Transverse colon (tissue), 4 donors: ENCODE measurements around the gene CBLC. TPM values are rescaled to one million over a fixed set of nuclear protein-coding genes. Genes with fewer than 3 reads are reported as not detected.

Experiments used
- DNase-seq: peaks from one replicate; pipeline ENCODE4 v3.0.0-alpha.2; 2019
- H3K27ac ChIP-seq, 4 donors: fragments of 200-600 bp; sonication (generic); 2 replicates each; pipeline ENCODE4 v1.5.1; 2016 to 2018; ENCODE audit warnings: inconsistent platforms in 4 of 4
- H3K27me3 ChIP-seq: fragments of 200-600 bp; sonication (generic); 2 replicates; pipeline ENCODE4 v1.5.1; 2017; ENCODE audit warnings: inconsistent platforms
- H3K36me3 ChIP-seq, 4 donors: fragments of 200-600 bp; sonication (generic); 2 replicates each; pipeline ENCODE4 v1.5.1; 2017 to 2019; ENCODE audit warnings: inconsistent platforms in 4 of 4
- H3K4me1 ChIP-seq, 4 donors: fragments of 200-600 bp; sonication (generic); 2 replicates each; pipeline ENCODE4 v1.5.1; 2017 to 2020; ENCODE audit warnings: inconsistent platforms in 4 of 4
- H3K4me3 ChIP-seq, 4 donors: fragments of 200-600 bp; sonication (generic); 1 replicate in 1 of 4; 2 replicates in 3 of 4; pipeline versions ENCODE4 v1.5.1 to v1.6.1; 2017 to 2019; ENCODE audit warnings: inconsistent platforms in 4 of 4
- H3K9me3 ChIP-seq, 2 donors: fragments of 200-600 bp; sonication (generic); 2 replicates each; pipeline ENCODE4 v1.5.1; 2017 to 2019; ENCODE audit warnings: inconsistent platforms in 2 of 2
- EP300 ChIP-seq: sonication (generic); formaldehyde crosslinking; IDR thresholded peaks from one replicate; pipeline ENCODE4 v1.6.1; 2017; ENCODE audit warnings: antibody characterized with exemption, low read depth
- POLR2A ChIP-seq: fragments of 450-650 bp; IDR thresholded peaks from one replicate; pipeline ENCODE4 v1.6.1; 2016; ENCODE audit warnings: antibody characterized with exemption, mild to moderate bottlenecking, moderate library complexity
- POLR2AphosphoS5 ChIP-seq, 3 donors: sonication (generic); formaldehyde crosslinking; IDR thresholded peaks; one replicate each; pipeline ENCODE4 v1.6.1; 2016; ENCODE audit warnings: antibody characterized with exemption in 3 of 3
- WGBS, 2 donors: methylation state at CpG; one replicate each; pipeline ENCODE4 v1.1.5; 2018; ENCODE audit warnings: low coverage in 1 of 2; 5-methylcytosine and 5-hydroxymethylcytosine counted together
- in situ Hi-C, 4 donors: fragments of 200-750 bp; cut with MboI; loops; one replicate each; pipeline versions ENCODE4 v1.15.0 to v1.15.1; 2017; ENCODE audit warnings: low sequenced_read_pairs in 3 of 4, low pct_ligation_motif_present in 1 of 4, low pct_unique_long_range_greater_than_20kb in 1 of 4
- intact Hi-C: fragments of 100-400 bp; cut with DNase I; formaldehyde crosslinking; loops from one replicate; pipeline ENCODE4 v1.15.1; 2023; ENCODE audit warnings: low total_unique reads
- total RNA-seq, 4 donors: library from RNA; depleted of rRNA; stranded (reverse); fragments of >200 nt; gene quantifications; one replicate each; pipeline ENCODE4 v1.1.0, GENCODE V29; 2016
- TF ChIP-seq, protein P1 (sequence below), 5 experiments: fragments of 200-600 bp in 3 of 5; fragments of 450-650 bp in 2 of 5; sonication (generic) in 3 of 5; IDR thresholded peaks; 1 replicate in 2 of 5; 2 replicates in 3 of 5; pipeline ENCODE4 v1.5.1; 2016 to 2017; ENCODE audit warnings: antibody characterized with exemption in 5 of 5, inconsistent platforms in 3 of 5, mild to moderate bottlenecking in 2 of 5, moderate library complexity in 1 of 5

The CBLC gene
- total RNA-seq, 4 donors from 2014 or later, result 96.1 to 210 (median 145) TPM

DNA sequence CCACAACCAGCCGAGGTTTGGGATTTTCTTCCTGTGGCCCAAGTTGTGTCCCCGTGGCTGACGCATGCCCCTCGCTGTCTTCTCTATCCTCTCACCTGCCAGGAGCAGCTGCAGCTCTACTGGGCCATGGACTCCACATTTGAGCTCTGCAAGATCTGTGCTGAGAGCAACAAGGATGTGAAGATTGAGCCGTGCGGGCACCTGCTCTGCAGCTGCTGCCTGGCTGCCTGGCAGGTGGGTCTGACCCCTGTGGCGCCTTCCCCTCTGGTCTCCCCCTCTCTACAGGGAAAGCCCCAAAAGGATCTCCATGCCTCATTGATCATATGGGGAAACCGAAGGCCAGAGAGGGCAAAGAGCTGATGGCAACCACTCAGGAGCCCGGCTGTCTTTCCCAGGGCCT, 14.6 kb downstream of the CBLC start:
- H3K36me3 ChIP-seq, result peaks cover 0 to 5% (median 0%) of the 10 kb centered on the region in 4 donors
- no peaks in the 10 kb centered on the region for H3K9me3 ChIP-seq
- TF ChIP-seq, protein P1, sequence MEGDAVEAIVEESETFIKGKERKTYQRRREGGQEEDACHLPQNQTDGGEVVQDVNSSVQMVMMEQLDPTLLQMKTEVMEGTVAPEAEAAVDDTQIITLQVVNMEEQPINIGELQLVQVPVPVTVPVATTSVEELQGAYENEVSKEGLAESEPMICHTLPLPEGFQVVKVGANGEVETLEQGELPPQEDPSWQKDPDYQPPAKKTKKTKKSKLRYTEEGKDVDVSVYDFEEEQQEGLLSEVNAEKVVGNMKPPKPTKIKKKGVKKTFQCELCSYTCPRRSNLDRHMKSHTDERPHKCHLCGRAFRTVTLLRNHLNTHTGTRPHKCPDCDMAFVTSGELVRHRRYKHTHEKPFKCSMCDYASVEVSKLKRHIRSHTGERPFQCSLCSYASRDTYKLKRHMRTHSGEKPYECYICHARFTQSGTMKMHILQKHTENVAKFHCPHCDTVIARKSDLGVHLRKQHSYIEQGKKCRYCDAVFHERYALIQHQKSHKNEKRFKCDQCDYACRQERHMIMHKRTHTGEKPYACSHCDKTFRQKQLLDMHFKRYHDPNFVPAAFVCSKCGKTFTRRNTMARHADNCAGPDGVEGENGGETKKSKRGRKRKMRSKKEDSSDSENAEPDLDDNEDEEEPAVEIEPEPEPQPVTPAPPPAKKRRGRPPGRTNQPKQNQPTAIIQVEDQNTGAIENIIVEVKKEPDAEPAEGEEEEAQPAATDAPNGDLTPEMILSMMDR (IDR thresholded peaks at IDR 0.05), result no peak
- TF ChIP-seq POLR2A (no peak), EP300 (no peak), POLR2AphosphoS5 (IDR thresholded peaks at IDR 0.05) (no peak)
- intact Hi-C loops, result no loop called here
- no peak overlapping the region for H3K27ac ChIP-seq
- DNase-seq, result no peak
- no peak overlapping the region for H3K4me3 ChIP-seq
- peaks cover 0 to 6% (median 0%) of the 10 kb centered on the region in 4 donors for H3K4me1 ChIP-seq
- WGBS, 2 donors, result 83% methylated on average over 9 of the region's 9 CpGs; no CpG with 5 or more reads in 1 of the 2 donors
- no peaks in the 10 kb centered on the region for H3K27me3 ChIP-seq
- in situ Hi-C loops, result loop anchor here in 1 of 4 donors (25.0 kb wide), 1 partner anchor 205 kb away; no protein-coding TSS in a partner anchor

DNA sequence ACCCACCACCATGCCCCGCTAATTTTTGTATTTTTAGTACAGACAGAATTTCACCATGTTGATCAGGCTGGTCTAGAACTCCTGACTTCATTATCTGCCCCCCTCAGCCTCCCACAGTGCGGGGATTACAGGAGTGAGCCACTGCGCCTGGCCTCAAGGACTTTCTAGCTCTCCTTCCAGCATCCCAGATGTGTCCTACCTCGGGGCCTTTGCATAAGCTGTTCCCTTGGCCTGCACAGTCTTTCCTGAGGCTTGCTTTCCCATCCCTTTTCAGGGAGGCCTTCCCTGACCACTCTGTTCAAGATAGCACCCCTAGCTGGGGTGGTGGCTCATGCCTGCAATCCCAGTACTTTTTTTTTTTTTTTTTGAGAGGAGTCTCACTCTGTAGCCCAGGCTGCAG, 16.9 kb downstream of the CBLC start:
- Histone ChIP-seq H3K4me3 (no peak overlapping the region), H3K4me1 (peaks cover 0 to 6% (median 0%) of the 10 kb centered on the region in 4 donors), H3K36me3 (peaks cover 0 to 5% (median 0%) of the 10 kb centered on the region in 4 donors), H3K9me3 (no peaks in the 10 kb centered on the region), H3K27me3 (no peaks in the 10 kb centered on the region), H3K27ac (no peak overlapping the region)
- TF ChIP-seq POLR2AphosphoS5 (IDR thresholded peaks at IDR 0.05) (no peak), POLR2A (no peak), EP300 (no peak)
- TF ChIP-seq, protein P1 (IDR thresholded peaks at IDR 0.05), result no peak
- no peak for DNase-seq
- in situ Hi-C loops, result loop anchor here in 2 of 4 donors (5.0 to 25.0 kb wide), 2 partner anchors 48 to 207 kb away; no protein-coding TSS in a partner anchor
- 85 to 100% methylated on average over 1 to 4 of the region's 4 CpGs for WGBS, 2 donors
- intact Hi-C loops, result no loop called here

- Histone ChIP-seq H3K36me3 (peaks cover 0 to 5% (median 0%) of the 10 kb centered on the region in 4 donors), H3K4me1 (peaks cover 0 to 10% (median 0%) of the 10 kb centered on the region in 4 donors), H3K27me3 (no peaks in the 10 kb centered on the region), H3K27ac (no peak overlapping the region), H3K9me3 (no peaks in the 10 kb centered on the region), H3K4me3 (no peak overlapping the region)
- no peak for TF ChIP-seq POLR2A
- no peak for TF ChIP-seq POLR2AphosphoS5 (IDR thresholded peaks at IDR 0.05)
- TF ChIP-seq, protein P1 (IDR thresholded peaks at IDR 0.05), result no peak
- TF ChIP-seq EP300, result no peak
- DNase-seq, result no peak
- 90 to 93% methylated on average over 5 to 13 of the region's 13 CpGs for WGBS, 2 donors
- intact Hi-C loops (no loop called here), in situ Hi-C loops (loop anchor here in 2 of 4 donors (5.0 to 25.0 kb wide), 2 partner anchors 47 to 208 kb away; no protein-coding TSS in a partner anchor)
Observed at GRCh38 chr19:44795398-44795987, 17.8 kb downstream of the CBLC start.

DNA sequence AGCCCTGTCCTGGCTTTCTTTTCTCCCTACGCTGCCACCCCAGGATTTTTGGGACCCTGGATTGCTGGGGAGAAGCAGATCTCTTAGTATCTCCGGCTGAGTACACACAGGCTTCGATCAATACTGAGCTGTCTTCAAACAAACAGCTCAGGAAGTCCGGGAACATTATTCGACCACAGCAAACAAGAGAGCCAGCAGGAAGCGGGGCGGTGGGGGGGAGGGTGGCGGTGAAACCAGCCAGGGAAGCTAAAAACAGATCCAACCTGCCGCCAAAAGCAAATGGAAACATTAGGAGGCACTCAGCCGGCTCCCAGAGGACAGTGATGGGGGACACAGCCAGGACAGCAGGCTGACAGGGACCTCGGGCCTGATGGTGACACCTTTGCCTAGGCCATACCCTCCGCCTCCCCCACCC, 19.0 kb downstream of the CBLC start:
- peak overlapping the region in 1 of 4 donors; percentile 51 for H3K27ac ChIP-seq
- in situ Hi-C loops (loop anchor here in 2 of 4 donors (5.0 to 25.0 kb wide), 2 partner anchors 46 to 209 kb away; no protein-coding TSS in a partner anchor), intact Hi-C loops (no loop called here)
- H3K4me3 ChIP-seq, result no peak overlapping the region
- H3K36me3 ChIP-seq, result peaks cover 0 to 5% (median 0%) of the 10 kb centered on the region in 4 donors
- DNase-seq, result no peak
- 62% methylated on average over 12 of the region's 12 CpGs; no CpG with 5 or more reads in 1 of the 2 donors for WGBS, 2 donors
- H3K27me3 ChIP-seq, result no peaks in the 10 kb centered on the region
- TF ChIP-seq, protein P1 (IDR thresholded peaks at IDR 0.05), result no peak
- TF ChIP-seq POLR2A (no peak), POLR2AphosphoS5 (IDR thresholded peaks at IDR 0.05) (no peak), EP300 (no peak)
- H3K9me3 ChIP-seq, result no peaks in the 10 kb centered on the region
- peaks cover 0 to 10% (median 0%) of the 10 kb centered on the region in 4 donors for H3K4me1 ChIP-seq
